HL-60 (cell line): ENCODE measurements around the gene NEUROG1.

ENCODE experiments used
- DNase-seq, 2 experiments: peaks; one replicate each; pipeline ENCODE4 v3.0.0-alpha.2; 2010 to 2020; ENCODE audit warnings: low read depth in 1 of 2, low spot score in 1 of 2
- H3K27ac ChIP-seq: fragments of 250-450 bp; sonication (Bioruptor Pico); replicated peaks from 2 replicates; pipeline ENCODE4 v1.5.1; 2020; ENCODE audit warnings: mild to moderate bottlenecking, moderate library complexity
- H3K27me3 ChIP-seq: fragments of 250-450 bp; sonication (Bioruptor Pico); 2 replicates; pipeline ENCODE4 v1.5.1; 2021; ENCODE audit warnings: mild to moderate bottlenecking, moderate library complexity; ENCODE audit not compliant: insufficient read depth, poor library complexity, severe bottlenecking
- H3K4me3 ChIP-seq: replicated peaks from 2 replicates; pipeline ENCODE4 v1.5.1; 2011; ENCODE audit warnings: mild to moderate bottlenecking, control low read depth, low read length; ENCODE audit not compliant: insufficient read depth
- CTCF ChIP-seq: IDR thresholded peaks from one replicate; pipeline ENCODE4 v1.5.1; 2011; ENCODE audit warnings: low read length, control low read depth, inconsistent platforms; ENCODE audit not compliant: insufficient read depth
- GABPA ChIP-seq: IDR thresholded peaks from 2 replicates; pipeline ENCODE4 v1.6.1; 2012; ENCODE audit warnings: low read depth
- POLR2AphosphoS5 ChIP-seq: IDR thresholded peaks from 2 replicates; pipeline ENCODE4 v1.6.1; 2012; ENCODE audit warnings: low read depth
- REST ChIP-seq: IDR thresholded peaks from 2 replicates; pipeline ENCODE4 v1.6.1; 2012; ENCODE audit warnings: low read depth; ENCODE audit not compliant: insufficient replicate concordance
- SPI1 ChIP-seq: IDR thresholded peaks from 2 replicates; pipeline ENCODE4 v1.6.1; 2012; ENCODE audit warnings: low read depth, mild to moderate bottlenecking, borderline replicate concordance

The NEUROG1 gene

GRCh38 chr5:135494196-135494595 is 41.6 kb downstream of the NEUROG1 start:
- H3K27me3 ChIP-seq = no peaks in the 10 kb centered on the region
- H3K4me3 ChIP-seq = no peak overlapping the region
- no peak overlapping the region for H3K27ac ChIP-seq
- no peak for DNase-seq
- TF ChIP-seq POLR2AphosphoS5 (no peak), SPI1 (no peak), REST (no peak), CTCF (no peak), GABPA (no peak)

GRCh38 chr5:135493406-135494180 is 42.2 kb downstream of the NEUROG1 start:
- TF ChIP-seq GABPA = no peak
- TF ChIP-seq REST = no peak
- no peak for TF ChIP-seq SPI1
- TF ChIP-seq CTCF = no peak
- no peak for TF ChIP-seq POLR2AphosphoS5
- peak in 1 of 2 experiments; percentile 16 for DNase-seq
- no peak overlapping the region for H3K27ac ChIP-seq
- no peak overlapping the region for H3K4me3 ChIP-seq
- H3K27me3 ChIP-seq = no peaks in the 10 kb centered on the region

GRCh38 chr5:135492319-135492626 is 43.5 kb downstream of the NEUROG1 start:
- H3K27ac ChIP-seq = no peak overlapping the region
- H3K27me3 ChIP-seq = no peaks in the 10 kb centered on the region
- H3K4me3 ChIP-seq = no peak overlapping the region
- DNase-seq = peak; percentile 58 to 68
- no peak for TF ChIP-seq POLR2AphosphoS5
- TF ChIP-seq CTCF = no peak
- no peak for TF ChIP-seq REST
- TF ChIP-seq GABPA = no peak
- TF ChIP-seq SPI1 = no peak
